ENCODE data around the gene HDAC11.
A peak's percentile ranks its signal among the peaks of the same experiment; 100 is the strongest.
"Not testable (repeated sequence)": the region's sequence is repeated elsewhere in the genome, so short reads cannot be mapped to it uniquely, and the experiment has no call there.

HDAC11 gene

DNA sequence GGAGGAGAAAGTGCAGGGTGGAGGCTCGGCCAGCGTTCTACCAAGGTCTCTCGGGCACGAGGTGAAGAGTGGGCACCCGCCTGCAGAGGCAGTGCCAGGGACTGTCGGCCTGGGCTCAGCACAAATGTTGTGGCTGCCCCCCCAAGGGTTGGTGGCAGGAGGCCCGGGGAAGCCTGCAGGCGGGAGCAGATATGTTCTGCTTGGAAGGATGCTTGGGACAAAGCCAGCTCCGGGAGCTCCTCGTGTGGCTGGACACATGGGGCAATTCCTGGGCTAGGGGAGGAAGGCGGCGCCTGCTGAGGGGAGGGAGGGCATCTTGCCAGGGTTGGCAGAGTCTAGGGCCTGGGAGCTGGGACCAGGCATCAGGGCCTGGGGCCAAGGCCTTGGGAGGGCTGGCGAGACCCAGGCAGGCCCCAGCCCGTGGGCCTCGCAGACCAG lies 38.4 kb downstream of the HDAC11 start:
- intact Hi-C loops (cut with DNase I): no loop called here
- DNase-seq: peak in 9 of 10 donors; percentile 55 to 95 (median 76)

DNA sequence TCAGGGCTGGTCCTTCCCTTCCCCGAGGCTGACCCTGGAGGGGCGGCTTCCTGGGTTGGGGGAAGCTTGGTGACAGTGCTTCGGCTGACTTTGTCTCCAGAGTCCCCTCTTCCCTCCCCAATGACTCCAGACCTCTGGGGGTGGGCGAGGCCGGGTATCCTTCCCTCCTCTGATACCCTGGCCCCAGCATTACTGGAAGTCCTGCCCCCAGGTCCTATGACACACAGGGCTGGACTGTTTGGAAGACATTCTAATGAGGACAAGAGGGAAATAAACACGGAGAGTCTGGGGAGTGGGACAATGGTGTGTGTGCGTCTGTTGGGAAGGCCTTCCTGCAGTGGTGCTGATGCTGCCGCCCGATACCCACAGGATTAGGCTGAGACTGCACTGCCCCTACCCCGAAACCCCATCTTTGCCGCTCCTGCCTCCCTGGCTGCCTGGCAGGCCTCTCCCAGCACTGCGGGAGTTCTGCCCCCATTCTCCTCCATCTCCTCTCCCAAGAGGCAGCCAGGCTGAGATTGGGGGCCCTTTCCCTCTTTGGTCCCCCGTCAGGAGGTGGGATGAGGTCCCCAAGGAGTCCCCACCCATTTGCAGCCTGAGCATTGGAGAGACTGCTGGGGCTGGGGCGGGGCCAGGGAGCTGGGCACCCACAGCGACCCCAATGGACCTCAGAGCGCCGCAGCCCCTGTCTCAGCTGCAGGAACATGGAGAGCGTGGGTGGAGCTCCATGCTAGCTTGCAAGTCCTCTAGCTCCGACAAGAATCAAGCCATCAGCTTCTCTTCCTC lies 39.1 kb downstream of the HDAC11 start:
- DNase-seq: peak in 1 of 10 donors; percentile 55
- intact Hi-C loops (cut with DNase I): no loop called here

DNA sequence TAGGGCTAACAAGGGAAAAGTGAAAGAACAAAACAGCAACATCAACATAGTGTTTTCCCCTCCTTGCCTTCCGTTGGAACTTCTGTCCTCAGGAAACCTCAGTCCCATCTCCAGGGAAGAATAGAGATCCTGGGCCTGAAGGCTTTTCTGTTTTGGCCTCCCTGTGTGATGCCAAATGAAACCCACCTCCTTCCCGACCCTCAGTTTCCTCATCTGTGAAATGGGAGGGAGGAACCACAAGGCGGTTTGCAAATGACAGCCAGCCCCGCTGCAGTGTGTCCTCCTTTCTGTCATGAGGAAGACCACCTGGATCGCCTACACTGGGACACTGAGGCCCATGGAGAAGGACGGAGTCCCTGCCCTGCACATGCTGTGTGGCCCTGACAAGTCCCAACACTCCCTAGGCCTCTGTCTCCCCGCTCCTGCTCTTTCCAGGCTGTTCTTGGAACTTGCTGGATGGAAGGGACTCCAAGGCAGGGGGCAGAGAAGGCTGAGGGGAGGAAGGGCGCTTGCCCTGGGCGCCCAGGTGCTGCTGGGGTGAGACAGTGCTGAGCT lies 40.3 kb downstream of the HDAC11 start:
- DNase-seq: peak in 1 of 10 donors; percentile 71
- intact Hi-C loops (cut with DNase I): no loop called here

DNA sequence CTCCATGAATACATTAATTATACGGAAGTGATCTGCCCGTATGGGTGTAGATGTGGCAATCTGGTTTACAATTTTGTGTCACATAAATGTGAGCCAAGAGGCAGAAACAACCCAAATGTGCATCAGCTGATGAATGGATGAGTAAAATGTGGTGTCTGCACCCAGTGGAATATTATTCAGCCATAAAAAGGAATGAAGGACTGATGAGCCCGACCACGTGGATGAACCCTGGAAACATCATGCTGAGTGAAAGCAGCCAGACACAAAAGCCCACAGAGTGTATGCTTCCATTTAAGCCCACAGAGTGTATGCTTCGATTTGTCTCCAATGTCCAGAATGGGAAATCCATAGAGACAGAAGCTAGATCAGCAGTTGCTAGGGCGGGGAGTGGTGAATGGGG lies 41.2 kb downstream of the HDAC11 start:
- intact Hi-C loops (cut with DNase I): no loop called here
- DNase-seq: peak in 1 of 10 donors; percentile 3

DNA sequence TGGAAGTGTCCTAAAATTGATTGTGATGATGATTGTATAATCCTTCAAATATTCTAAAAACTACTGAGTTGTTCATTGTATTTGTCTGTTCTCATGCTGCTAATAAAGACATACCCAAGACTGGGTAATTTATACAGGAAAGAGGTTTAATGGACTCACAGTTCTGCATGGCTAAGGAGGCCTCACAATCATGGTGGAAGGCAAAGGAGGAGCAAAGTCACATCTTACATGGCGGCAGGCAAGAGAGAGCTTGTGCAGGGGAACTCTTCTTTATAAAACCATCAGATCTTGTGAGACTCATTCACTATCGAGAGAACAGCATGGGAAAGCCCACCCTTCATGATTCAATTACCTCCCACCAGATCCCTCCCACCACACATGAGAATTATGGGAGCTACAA lies 41.6 kb downstream of the HDAC11 start:
- intact Hi-C loops (cut with DNase I); DNase-seq: not testable (repeated sequence)

DNA sequence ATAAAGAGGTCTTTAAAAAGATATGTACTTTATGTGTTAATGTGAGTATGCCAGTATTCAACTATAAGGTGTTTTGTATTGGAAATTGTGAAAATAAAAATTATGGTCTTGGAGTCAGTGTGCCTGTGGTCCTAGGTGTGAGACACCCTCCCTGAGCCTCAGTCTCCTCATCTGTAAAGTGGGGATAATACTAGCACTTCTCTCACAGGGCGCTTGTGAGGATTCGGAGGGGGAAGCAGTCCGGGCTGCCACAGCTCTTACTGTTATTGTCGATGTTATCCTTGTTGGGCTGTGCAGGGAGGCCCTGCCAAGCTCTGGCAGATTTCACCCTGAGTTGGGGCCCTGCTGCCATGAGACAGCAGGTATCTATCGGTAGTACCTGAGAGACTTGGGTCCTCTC lies 42.1 kb downstream of the HDAC11 start:
- DNase-seq: peak in 2 of 10 donors; percentile 11 to 31
- intact Hi-C loops (cut with DNase I): no loop called here

DNA sequence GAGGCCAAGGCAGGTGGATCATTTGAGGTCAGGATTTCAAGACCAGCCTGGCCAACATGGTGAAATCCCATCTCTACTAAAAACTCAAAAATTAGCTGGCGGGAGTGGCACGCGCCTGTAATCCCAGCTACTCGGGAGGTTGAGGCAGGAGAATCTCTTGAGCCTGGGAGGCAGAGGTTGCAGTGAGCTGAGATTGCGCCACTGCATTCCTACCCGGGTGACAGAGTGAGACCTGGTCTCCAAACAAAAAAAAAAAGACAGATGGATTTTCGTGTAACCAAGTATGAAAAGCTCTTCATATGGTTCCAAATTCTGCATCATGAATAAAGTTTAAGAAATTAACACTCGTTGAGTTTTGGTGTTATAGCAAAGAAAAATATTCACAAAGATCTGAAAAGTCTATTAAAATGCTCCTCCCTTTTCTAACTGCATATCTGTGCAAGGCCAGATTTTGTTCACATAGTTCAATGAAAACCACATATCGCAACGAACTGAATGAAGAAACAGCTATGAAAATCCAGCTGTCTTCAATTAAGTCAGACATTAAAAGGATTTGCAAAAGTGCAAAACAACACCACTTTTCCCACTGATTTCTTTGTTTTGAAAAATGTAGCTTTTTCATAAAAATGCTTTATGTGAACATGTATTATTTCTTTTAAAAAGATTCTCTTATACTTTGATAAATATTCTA lies 45.0 kb downstream of the HDAC11 start:
- peak in 2 of 10 donors; percentile 18 to 39 for DNase-seq
- intact Hi-C loops (cut with DNase I): no loop called here

DNA sequence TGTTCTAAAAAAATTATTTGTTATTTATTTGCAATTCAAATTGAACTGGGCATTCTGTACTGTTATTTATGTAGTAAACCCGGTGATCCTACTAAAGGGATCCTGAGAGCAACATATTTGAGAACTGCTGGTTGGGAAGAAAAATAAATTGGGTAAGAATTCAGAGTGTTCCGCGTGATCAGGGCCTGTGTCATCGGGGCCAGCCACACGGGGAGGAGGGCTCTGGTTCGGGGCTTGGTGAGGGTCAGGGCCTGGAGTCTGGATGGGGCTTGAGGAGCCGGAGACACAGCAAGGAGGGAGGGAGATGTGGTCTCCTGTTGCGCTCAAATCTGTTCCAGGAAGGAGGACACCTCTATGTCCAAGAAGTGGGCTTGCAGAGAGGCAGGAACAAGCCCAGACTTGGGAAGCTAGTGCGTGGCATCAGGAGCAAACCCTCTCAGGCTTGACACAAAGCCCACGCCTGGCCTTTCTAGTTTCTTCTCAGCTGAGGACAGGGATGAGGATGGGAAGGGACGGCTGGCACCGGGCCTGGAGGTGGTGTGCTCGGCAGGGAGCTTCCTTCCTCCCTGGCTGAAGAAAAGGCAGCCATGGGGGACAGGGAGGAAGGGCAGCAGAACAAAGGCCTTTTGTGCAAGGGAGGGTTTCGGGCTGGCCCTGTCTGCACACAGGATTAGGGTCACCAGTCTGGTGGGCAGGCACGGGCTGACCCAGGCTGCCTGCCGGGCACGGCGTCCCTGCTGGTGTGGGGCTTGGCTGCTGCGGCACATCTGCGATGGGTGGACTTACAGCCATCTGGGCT lies 45.9 kb downstream of the HDAC11 start:
- intact Hi-C loops (cut with DNase I): no loop called here
- DNase-seq: peak in 2 of 10 donors; percentile 52 to 70

DNA sequence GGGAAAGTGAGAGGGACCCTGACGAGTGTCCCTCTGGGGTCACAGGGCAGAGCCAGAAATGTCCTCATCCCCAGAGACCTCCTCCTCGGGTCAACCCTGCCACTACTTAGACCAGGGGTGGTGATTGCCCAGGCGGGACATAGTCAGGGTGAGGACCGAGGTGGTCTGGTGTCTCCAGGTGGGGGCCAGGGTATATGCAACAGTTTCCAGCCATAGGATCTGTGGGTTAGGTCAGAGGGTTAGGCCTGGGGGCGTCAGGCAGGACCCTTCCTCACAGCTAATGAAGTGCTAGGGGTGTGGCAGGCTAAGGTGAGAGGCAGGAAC lies 46.5 kb downstream of the HDAC11 start:
- intact Hi-C loops (cut with DNase I): no loop called here
- DNase-seq: peak in 2 of 10 donors; percentile 17 to 67

DNA sequence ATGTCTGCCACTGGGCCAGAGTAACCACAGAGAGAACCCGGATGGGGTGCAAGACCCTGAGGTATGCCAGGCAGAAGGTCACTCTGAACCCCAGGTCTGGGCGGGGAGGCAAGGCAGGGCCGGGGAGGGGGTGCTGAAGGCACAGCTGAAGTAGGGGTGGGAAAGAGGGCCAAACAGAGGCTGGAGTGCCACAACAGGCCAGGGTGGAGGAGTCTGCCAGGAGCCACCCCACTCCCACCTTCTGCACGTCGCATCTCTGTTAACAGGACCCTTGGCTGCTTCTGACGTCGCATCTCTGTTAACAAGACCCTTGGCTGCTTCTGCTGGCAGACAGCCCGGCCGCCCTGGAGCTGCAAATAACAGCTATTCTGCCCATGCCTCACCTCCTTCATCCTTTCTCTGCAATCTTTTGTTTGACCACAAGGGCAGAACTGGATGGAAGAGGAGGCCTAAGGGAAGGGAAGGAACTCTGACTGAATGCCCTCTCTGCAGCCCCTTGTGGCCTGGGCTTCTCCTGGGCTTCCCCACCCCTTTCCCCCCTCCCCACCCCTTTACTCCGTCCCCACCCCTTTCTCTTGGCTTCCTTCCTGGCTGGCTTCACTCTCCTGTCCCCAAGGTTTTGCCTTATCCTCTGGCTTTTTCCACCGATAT lies 48.2 kb downstream of the HDAC11 start:
- DNase-seq: peak in 2 of 10 donors; percentile 56 to 76
- intact Hi-C loops (cut with DNase I): no loop called here

DNA sequence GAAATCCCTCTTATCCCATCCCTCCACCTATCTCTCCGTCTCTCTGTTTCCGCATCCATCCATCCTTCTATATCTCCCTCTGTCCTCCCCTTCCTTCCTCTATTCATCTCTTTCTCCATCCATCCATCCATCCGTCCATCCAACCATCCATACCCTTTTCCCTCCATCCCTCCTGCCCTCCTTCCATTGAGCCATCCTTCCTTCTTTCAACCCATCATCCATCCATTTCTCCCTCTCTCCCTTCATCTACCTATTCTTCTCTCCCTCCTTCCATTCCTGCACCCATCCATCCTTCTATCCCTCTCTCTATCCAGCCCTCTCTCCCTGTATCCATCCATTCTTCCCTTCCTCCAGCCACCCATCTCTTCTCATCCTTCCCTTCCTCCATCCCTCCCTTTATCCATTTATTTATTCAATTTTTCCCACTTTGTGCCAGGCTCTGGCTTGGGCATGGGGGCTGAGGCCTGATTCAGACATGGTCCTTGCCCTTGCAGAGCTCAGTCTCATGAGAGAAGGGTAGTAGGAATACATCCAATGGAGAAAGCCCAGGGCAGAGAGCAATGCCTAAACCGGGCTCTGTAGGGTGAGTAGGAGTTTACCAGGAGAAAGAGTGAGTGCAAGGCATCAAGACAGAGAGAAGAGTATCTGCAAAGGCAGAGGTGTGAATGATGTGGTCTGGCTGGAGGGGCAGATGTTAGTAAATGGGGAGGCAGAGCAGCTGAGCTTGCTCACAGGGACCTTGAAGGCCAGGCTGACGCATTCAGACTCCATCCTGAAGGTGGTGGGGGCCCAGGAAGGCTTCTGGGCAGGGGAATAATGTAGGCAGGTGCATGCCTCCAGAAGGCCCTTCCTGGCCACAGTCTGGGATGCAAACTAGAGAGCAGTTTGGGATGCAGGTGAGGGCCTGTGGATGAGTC lies 49.3 kb downstream of the HDAC11 start:
- intact Hi-C loops (cut with DNase I): no loop called here
- DNase-seq: peak in 3 of 10 donors; percentile 36 to 51 (median 46)

DNA sequence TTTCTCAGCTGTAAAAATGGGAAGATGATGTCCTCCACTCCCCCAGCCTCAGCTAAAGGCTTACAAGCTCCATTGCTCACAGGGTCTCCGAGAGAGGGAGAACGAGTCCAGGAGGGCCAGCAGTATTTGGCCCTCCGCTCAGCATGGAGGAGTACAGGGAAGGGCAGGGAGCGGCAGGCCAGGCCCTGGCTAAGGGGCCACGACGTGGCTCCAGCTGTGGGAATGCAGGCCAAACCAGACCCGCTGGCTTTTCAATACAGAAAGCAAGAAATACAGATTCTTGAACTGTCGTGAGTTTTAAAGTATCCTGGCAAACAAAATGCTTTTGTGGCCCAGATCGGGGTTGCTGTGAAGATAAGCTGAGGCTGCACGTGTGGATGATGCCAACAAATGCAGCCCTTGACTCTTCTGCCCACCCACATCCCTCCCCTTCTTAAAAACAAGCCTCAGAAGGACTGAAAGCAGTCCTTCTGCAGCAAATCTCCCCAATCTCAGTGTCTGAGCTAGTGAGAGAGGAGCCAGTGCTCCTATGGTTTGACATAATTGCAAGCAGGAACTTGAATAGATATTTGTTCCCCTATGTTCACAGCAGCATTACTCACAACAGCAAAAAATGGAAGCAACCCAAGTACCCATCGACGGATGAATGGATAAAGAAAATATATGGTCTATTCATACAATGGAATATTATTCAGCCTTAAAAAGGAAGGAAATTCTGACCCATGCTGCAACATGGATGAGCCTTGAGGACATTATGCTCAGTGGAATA lies 50.3 kb downstream of the HDAC11 start:
- intact Hi-C loops (cut with DNase I): no loop called here
- peak in 2 of 10 donors; percentile 21 to 25 for DNase-seq

DNA sequence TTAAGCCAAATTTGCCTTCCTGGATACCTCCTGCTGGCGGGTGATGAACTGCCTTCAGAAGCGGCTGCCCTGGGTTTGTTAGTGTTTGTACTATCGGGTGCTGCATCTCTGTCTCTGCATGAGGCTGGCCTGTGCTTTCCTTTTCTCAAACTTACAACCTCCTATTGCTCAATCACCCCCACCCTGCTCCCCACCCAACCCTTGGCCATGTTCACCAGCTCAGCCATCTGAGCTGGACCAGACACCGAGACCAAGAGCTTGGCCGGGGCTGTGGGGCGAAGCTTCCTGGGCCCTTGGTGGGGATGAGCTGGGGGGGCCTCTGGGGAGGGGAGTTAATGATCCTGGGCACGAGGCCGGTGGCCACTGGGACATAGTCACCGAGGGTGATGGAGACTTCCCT lies 52.0 kb downstream of the HDAC11 start:
- peak in 3 of 10 donors; percentile 28 to 57 (median 49) for DNase-seq
- intact Hi-C loops (cut with DNase I): no loop called here

DNA sequence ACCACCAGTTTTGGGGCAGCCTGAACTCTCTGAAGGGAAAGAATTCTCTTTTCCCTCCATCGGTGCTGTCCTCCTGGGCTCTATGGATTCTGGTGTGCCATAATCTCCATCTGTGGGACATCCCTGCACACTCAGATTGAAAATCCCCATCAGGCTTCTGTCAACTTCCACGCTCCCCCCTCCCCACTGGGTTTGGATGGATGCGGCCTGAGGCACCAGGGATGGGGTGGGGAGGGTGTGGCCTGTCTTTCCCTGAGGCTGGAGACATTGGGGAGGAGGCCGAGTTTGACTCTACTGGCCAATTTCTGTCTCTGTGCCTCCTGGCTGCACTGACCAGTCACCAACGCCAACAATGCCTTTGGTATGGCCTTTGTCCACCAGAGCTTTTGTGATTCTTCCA lies 52.5 kb downstream of the HDAC11 start:
- intact Hi-C loops (cut with DNase I): no loop called here

DNA sequence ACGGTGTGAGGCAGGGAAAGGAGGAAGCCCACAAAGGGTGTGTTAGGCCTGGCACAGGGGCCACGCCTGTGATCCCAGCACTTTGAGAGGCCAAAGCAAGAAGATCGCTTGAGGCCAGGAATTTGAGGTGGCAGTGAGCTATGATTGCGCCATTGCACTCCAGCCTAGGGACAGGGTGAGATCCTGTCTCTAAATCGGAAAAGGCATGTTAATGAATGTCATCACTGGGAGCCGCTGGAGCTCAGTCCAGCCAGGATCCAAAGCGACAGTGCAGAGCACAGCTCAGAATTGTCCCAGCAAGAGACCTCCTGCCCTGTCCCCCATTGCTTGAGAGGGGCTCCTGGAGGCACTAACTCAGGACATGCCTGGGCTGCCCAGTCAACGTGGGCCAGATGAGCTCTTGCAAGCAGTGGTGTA lies 53.8 kb downstream of the HDAC11 start:
- intact Hi-C loops (cut with DNase I): no loop called here
- peak in 3 of 10 donors; percentile 20 to 73 (median 27) for DNase-seq

More for the DNA sequence above, 52.5 kb downstream of the HDAC11 start:
- peak in 3 of 10 donors; percentile 17 to 45 (median 43) for DNase-seq

DNA sequence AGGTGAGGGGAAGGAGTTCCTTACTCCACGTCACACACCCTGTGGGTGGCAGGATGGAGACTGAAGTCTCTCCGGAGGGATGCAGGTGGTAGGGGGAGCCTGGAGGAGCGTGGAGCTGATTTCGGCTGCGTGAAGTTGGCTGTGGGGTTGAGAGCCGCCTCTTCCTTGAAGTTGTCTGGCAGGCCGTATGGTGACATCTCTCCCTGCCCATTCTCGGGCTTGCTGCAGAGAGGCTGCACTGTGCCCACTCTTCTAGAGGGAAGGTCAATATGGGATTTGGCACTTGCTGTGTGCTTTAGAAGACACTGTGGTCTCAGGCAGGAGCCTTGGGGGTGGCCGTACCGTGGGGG lies 55.4 kb downstream of the HDAC11 start:
- DNase-seq: peak in 2 of 10 donors; percentile 73 to 82
- intact Hi-C loops (cut with DNase I): no loop called here

DNA sequence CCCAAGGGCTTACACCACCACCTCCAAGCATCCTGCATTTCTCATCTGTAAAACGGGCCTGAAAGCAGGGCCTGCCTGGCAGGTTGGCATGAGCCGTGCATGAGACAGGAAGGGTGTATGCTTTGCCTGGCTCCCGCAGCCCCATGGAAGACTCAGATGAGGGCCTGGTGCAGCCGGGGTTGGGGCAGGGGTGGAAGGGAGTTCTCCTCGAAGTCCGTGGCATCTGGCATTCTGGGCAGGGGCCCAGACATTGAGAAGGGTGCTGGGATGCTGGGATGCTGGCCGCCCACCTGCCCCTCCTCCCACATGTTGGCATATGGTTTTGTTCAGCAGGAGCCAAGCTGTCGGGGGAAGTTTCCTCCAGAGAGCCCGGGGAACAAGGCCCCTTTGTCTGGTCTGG lies 55.8 kb downstream of the HDAC11 start:
- peak; percentile 28 to 90 (median 44) for DNase-seq
- intact Hi-C loops (cut with DNase I): no loop called here

DNA sequence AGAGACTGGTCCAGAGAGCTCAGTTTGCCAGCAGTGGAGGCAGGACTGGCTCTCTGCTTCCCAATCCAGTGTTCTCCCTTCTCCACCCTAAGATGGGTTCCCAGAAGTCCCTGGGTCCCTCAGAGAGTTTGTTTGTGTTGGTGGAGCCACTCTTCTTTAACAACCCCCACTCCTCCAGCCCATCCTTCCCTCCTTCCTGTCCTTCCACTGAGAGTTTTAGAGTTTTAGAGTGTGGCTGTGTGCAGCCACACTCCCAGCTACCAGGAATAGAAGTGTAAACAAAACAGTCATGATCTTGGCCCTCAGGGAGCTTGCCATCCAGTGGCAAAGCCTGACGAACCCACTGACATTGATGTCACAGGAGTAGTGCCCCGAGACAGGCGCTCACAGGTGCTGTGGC lies 56.3 kb downstream of the HDAC11 start:
- DNase-seq: peak in 2 of 10 donors; percentile 6 to 42
- intact Hi-C loops (cut with DNase I): no loop called here
